Ishikawa (cell line): ENCODE results near the gene ARVCF.

Source experiments
- CREB1 ChIP-seq: IDR thresholded peaks from 2 replicates; pipeline ENCODE4 v1.6.1; 2012; ENCODE audit warnings: low read depth
- EGR1 ChIP-seq: IDR thresholded peaks from 2 replicates; pipeline ENCODE4 v1.6.1; 2012
- EP300 ChIP-seq: IDR thresholded peaks from 2 replicates; pipeline ENCODE4 v1.6.1; 2012; ENCODE audit warnings: borderline replicate concordance
- FOXM1 ChIP-seq: IDR thresholded peaks from 2 replicates; pipeline ENCODE4 v1.6.1; 2012; ENCODE audit warnings: low read depth, borderline replicate concordance
- MAX ChIP-seq: IDR thresholded peaks from 2 replicates; pipeline ENCODE4 v1.6.1; 2012
- NFIC ChIP-seq: IDR thresholded peaks from 2 replicates; pipeline ENCODE4 v1.6.1; 2012
- RAD21 ChIP-seq: IDR thresholded peaks from 2 replicates; pipeline ENCODE4 v1.6.1; 2012; ENCODE audit warnings: low read depth
- REST ChIP-seq: IDR thresholded peaks from 2 replicates; pipeline ENCODE4 v1.6.1; 2012; ENCODE audit warnings: low read depth, mild to moderate bottlenecking
- TAF1 ChIP-seq: IDR thresholded peaks from 2 replicates; pipeline ENCODE4 v1.6.1; 2012; ENCODE audit warnings: low read depth, mild to moderate bottlenecking
- TCF12 ChIP-seq: IDR thresholded peaks from 2 replicates; pipeline ENCODE4 v1.6.1; 2012; ENCODE audit warnings: low read depth
- TEAD4 ChIP-seq: IDR thresholded peaks from 2 replicates; pipeline ENCODE4 v1.6.1; 2012
- USF1 ChIP-seq: IDR thresholded peaks from 2 replicates; pipeline ENCODE4 v1.6.1; 2012
- YY1 ChIP-seq: IDR thresholded peaks from 2 replicates; pipeline ENCODE4 v1.6.1; 2012; ENCODE audit warnings: low read depth
- ZBTB7A ChIP-seq: IDR thresholded peaks from 2 replicates; pipeline ENCODE4 v1.6.1; 2012; ENCODE audit warnings: low read depth

Gene ARVCF

GRCh38 chr22:19960491-19961200, 56.0 kb downstream of the ARVCF start:
- no peak for TF ChIP-seq TAF1
- no peak for TF ChIP-seq RAD21
- TF ChIP-seq NFIC: no peak
- no peak for TF ChIP-seq FOXM1
- TF ChIP-seq REST: no peak
- no peak for TF ChIP-seq USF1
- no peak for TF ChIP-seq MAX
- TF ChIP-seq CREB1: no peak

- TF ChIP-seq ZBTB7A (peak; percentile 78), TCF12 (no peak), REST (no peak)
Observed at GRCh38 chr22:19959587-19960490, 56.8 kb downstream of the ARVCF start.

GRCh38 chr22:19959043-19959586, 57.5 kb downstream of the ARVCF start:
- TF ChIP-seq TAF1 (peak; percentile 40; the same call in 1 of the 2 replicates), YY1 (0 out of 2 replicates have a peak, but pooled peaks have one; percentile 30), EGR1 (peak; percentile 64; the same call in 1 of the 2 replicates), REST (no peak)

- TF ChIP-seq TCF12 (no peak), ZBTB7A (no peak), YY1 (no peak), EP300 (no peak), CREB1 (no peak), MAX (no peak), NFIC (no peak), FOXM1 (no peak), EGR1 (no peak), TAF1 (no peak), REST (no peak), USF1 (no peak), RAD21 (no peak), TEAD4 (no peak)
Observed at GRCh38 chr22:19958083-19959042, 58.3 kb downstream of the ARVCF start.
